ENCODE results near the gene PANK1. TPM values are rescaled to one million over a fixed set of nuclear protein-coding genes. Genes with fewer than 3 reads are reported as not detected.

Gene PANK1
- total RNA-seq, 4 donors from 2014 or later = 6.3 to 9.6 (median 7.4) TPM

GRCh38 chr10:89643812-89644690 lies 991 bp downstream of the PANK1 start:
- DNase-seq (ENCODE audit: low spot score in 2 of 2) = peak; percentile 34 to 67
- Histone ChIP-seq H3K27ac (peak overlapping the region; percentile 82 to 89 (median 86)), H3K4me3 (peak overlapping the region; percentile 75 to 94 (median 88)), H3K4me1 (peaks cover 0 to 17% (median 10%) of the 10 kb centered on the region in 4 donors), H3K36me3 (no peaks in the 10 kb centered on the region), H3K9me3 (no peaks in the 10 kb centered on the region), H3K27me3 (no peaks in the 10 kb centered on the region)
- 1 to 2% methylated on average over 29 to 38 of the region's 49 CpGs for WGBS, 2 donors
- TF ChIP-seq EP300 (IDR thresholded peaks at IDR 0.05) (peak; percentile 62 to 96), POLR2A (IDR thresholded peaks at IDR 0.05) (peak; percentile 56 to 91), CTCF (IDR thresholded peaks at IDR 0.05) (no peak)

GRCh38 chr10:89643431-89643811 lies 1.6 kb downstream of the PANK1 start:
- peak overlapping the region; percentile 75 to 94 (median 88) for H3K4me3 ChIP-seq
- H3K4me1 ChIP-seq = peaks cover 0 to 17% (median 10%) of the 10 kb centered on the region in 4 donors
- TF ChIP-seq EP300 (IDR thresholded peaks at IDR 0.05) = no peak
- TF ChIP-seq CTCF (IDR thresholded peaks at IDR 0.05) = no peak
- no peak for TF ChIP-seq POLR2A (IDR thresholded peaks at IDR 0.05)
- no peaks in the 10 kb centered on the region for H3K27me3 ChIP-seq
- no peaks in the 10 kb centered on the region for H3K36me3 ChIP-seq
- WGBS, 2 donors = 3 to 5% methylated on average over 2 of the region's 2 CpGs
- no peak for DNase-seq (ENCODE audit: low spot score in 2 of 2)
- H3K27ac ChIP-seq = peak overlapping the region in 2 of 4 donors; percentile 87 to 89
- no peaks in the 10 kb centered on the region for H3K9me3 ChIP-seq

- Histone ChIP-seq H3K4me1 (peaks cover 0 to 17% (median 10%) of the 10 kb centered on the region in 4 donors), H3K36me3 (no peaks in the 10 kb centered on the region), H3K9me3 (no peaks in the 10 kb centered on the region), H3K27ac (no peak overlapping the region), H3K27me3 (no peaks in the 10 kb centered on the region), H3K4me3 (no peak overlapping the region)
- DNase-seq (ENCODE audit: low spot score in 2 of 2) = no peak
- TF ChIP-seq POLR2A (IDR thresholded peaks at IDR 0.05) (no peak), CTCF (IDR thresholded peaks at IDR 0.05) (no peak), EP300 (IDR thresholded peaks at IDR 0.05) (no peak)
- WGBS, 2 donors = 81 to 82% methylated on average over 3 of the region's 3 CpGs
Observed at GRCh38 chr10:89642193-89642592, 2.8 kb downstream of the PANK1 start.

- no peak overlapping the region for H3K4me3 ChIP-seq
- H3K9me3 ChIP-seq = no peaks in the 10 kb centered on the region
- H3K4me1 ChIP-seq = peaks cover 0 to 10% (median 5%) of the 10 kb centered on the region in 4 donors
- H3K36me3 ChIP-seq = no peaks in the 10 kb centered on the region
- DNase-seq (ENCODE audit: low spot score in 2 of 2) = no peak
- TF ChIP-seq POLR2A (IDR thresholded peaks at IDR 0.05) (no peak), EP300 (IDR thresholded peaks at IDR 0.05) (no peak), CTCF (IDR thresholded peaks at IDR 0.05) (no peak)
- no peaks in the 10 kb centered on the region for H3K27me3 ChIP-seq
- no peak overlapping the region for H3K27ac ChIP-seq
- WGBS, 2 donors = 78 to 87% methylated on average over 1 of the region's 1 CpG
Observed at GRCh38 chr10:89640241-89640640, 4.8 kb downstream of the PANK1 start.

GRCh38 chr10:89639326-89639725 lies 5.7 kb downstream of the PANK1 start:
- 98 to 100% methylated on average over 2 of the region's 2 CpGs for WGBS, 2 donors
- Histone ChIP-seq H3K27me3 (no peaks in the 10 kb centered on the region), H3K36me3 (no peaks in the 10 kb centered on the region), H3K9me3 (no peaks in the 10 kb centered on the region), H3K4me1 (peaks cover 0 to 10% (median 4%) of the 10 kb centered on the region in 4 donors), H3K4me3 (no peak overlapping the region), H3K27ac (no peak overlapping the region)
- TF ChIP-seq CTCF (IDR thresholded peaks at IDR 0.05) (no peak), POLR2A (IDR thresholded peaks at IDR 0.05) (no peak), EP300 (IDR thresholded peaks at IDR 0.05) (no peak)
- DNase-seq (ENCODE audit: low spot score in 2 of 2) = no peak

Data from tibial nerve (tissue), 4 donors.